SK-N-MC (cell line): ENCODE results near the gene ALOXE3.

Source experiments
- EZH2 ChIP-seq: fragments of 200-600 bp; sonication (generic); IDR thresholded peaks from one replicate; pipeline ENCODE4 v1.6.1; 2017; ENCODE audit warnings: antibody characterized with exemption
- FOXP2 ChIP-seq: optimal IDR thresholded peaks from 2 replicates; pipeline ENCODE3; 2011; ENCODE audit warnings: mild to moderate bottlenecking, moderate library complexity; ENCODE audit not compliant: insufficient read depth; ENCODE audit errors: extremely low read length, control extremely low read depth
- POLR2AphosphoS5 ChIP-seq: IDR thresholded peaks from 2 replicates; pipeline ENCODE4 v1.6.1; 2012; ENCODE audit warnings: mild to moderate bottlenecking, low read depth, low read length, borderline replicate concordance

- TF ChIP-seq POLR2AphosphoS5: peak; percentile 61
- TF ChIP-seq EZH2: no peak
- no peak for TF ChIP-seq FOXP2
Observed at GRCh38 chr17:8120520-8121406, 2.4 kb upstream of the ALOXE3 start.
